Loucy (cell line): ENCODE measurements around the gene TLR5.

Experiments used
- H2AFZ ChIP-seq: fragments of 200-600 bp; sonication (generic); 2 replicates; pipeline ENCODE4 v1.6.0; 2016; ENCODE audit warnings: antibody characterized with exemption, mild to moderate bottlenecking, low read length, moderate library complexity
- H3F3A ChIP-seq: fragments of 200-600 bp; 2 replicates; pipeline ENCODE4 v1.6.0; 2016; ENCODE audit warnings: antibody characterized with exemption, low read depth, mild to moderate bottlenecking
- H3K27me3 ChIP-seq: fragments of 200-600 bp; sonication (generic); 2 replicates; pipeline ENCODE4 v1.6.1; 2014; ENCODE audit warnings: low read length, mild to moderate bottlenecking; ENCODE audit not compliant: insufficient read depth, poor library complexity, severe bottlenecking
- H3K36me3 ChIP-seq: fragments of 200-600 bp; sonication (generic); 2 replicates; pipeline ENCODE4 v1.6.1; 2016; ENCODE audit warnings: low read length; ENCODE audit not compliant: insufficient read depth
- H3K4me1 ChIP-seq: fragments of 200-600 bp; sonication (generic); 2 replicates; pipeline ENCODE4 v1.5.1; 2014; ENCODE audit warnings: low read length, mild to moderate bottlenecking; ENCODE audit not compliant: insufficient read depth, poor library complexity, severe bottlenecking
- H3K4me2 ChIP-seq: fragments of 200-600 bp; sonication (generic); 2 replicates; pipeline ENCODE4 v1.6.0; 2014; ENCODE audit warnings: antibody characterized with exemption, low read length, low read depth, mild to moderate bottlenecking; ENCODE audit not compliant: poor library complexity, severe bottlenecking
- H3K4me3 ChIP-seq: fragments of 200-600 bp; sonication (generic); 2 replicates; pipeline ENCODE4 v1.5.1; 2014; ENCODE audit warnings: low read length, mild to moderate bottlenecking, mixed read lengths; ENCODE audit not compliant: poor library complexity, severe bottlenecking
- H3K79me2 ChIP-seq: fragments of 200-600 bp; sonication (generic); 2 replicates; pipeline ENCODE4 v1.6.1; 2014; ENCODE audit warnings: low read length; ENCODE audit not compliant: insufficient read depth
- H3K9ac ChIP-seq: fragments of 200-600 bp; sonication (generic); 2 replicates; pipeline ENCODE4 v1.6.0; 2014; ENCODE audit warnings: mild to moderate bottlenecking, low read depth, low read length, moderate library complexity; ENCODE audit not compliant: poor library complexity, severe bottlenecking
- H3K9me2 ChIP-seq: fragments of 200-600 bp; sonication (generic); replicated peaks from 2 replicates; pipeline ENCODE4 v1.6.1; 2016; ENCODE audit warnings: low read depth, low read length, mixed read lengths
- H3K9me3 ChIP-seq: fragments of 200-600 bp; sonication (generic); 2 replicates; pipeline ENCODE4 v1.6.1; 2014; ENCODE audit warnings: mild to moderate bottlenecking, antibody characterized with exemption, low read length, low read depth; ENCODE audit not compliant: insufficient read depth
- H4K20me1 ChIP-seq: fragments of 200-600 bp; sonication (generic); 2 replicates; pipeline ENCODE4 v1.6.0; 2014; ENCODE audit warnings: antibody characterized with exemption, low read length, mild to moderate bottlenecking; ENCODE audit not compliant: insufficient read depth, poor library complexity, severe bottlenecking
- EZH2phosphoT487 ChIP-seq: fragments of 200-600 bp; IDR thresholded peaks from 2 replicates; pipeline ENCODE4 v1.6.1; 2018; ENCODE audit warnings: antibody characterized with exemption, mild to moderate bottlenecking, moderate library complexity, borderline replicate concordance
- TF ChIP-seq, protein P1 (sequence below): fragments of 200-600 bp; sonication (generic); conservative IDR thresholded peaks from 2 replicates; pipeline ENCODE4 v1.5.1; 2014; ENCODE audit warnings: mild to moderate bottlenecking, antibody characterized with exemption, low read length

The TLR5 gene

DNA sequence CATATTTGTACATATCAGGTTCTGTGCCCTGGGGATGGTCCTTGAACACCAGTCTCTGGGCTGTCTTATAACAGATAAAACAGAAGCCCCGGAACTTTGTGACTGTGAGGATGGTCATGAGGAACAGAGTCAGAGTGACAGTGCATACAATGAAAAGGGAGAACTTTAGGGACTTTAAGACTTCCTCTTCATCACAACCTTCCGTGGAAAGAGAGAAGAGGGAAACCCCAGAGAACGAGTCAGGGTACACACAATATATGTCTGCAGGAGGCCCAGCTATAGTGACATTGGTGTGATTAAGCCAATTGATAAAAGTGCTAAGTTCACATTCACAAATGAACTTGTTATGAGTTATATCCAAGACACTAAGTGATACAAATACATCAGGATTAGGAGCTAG lies 32.1 kb downstream of the TLR5 start:
- Histone ChIP-seq H3K27me3 (no peaks in the 10 kb centered on the region), H2AFZ (no peak overlapping the region), H3K4me2 (no peak overlapping the region), H3K9me2 (no peaks in the 10 kb centered on the region), H3K9me3 (no peaks in the 10 kb centered on the region), H4K20me1 (no peaks in the 10 kb centered on the region), H3K79me2 (no peaks in the 10 kb centered on the region), H3F3A (no peaks in the 10 kb centered on the region), H3K9ac (no peak overlapping the region), H3K36me3 (no peaks in the 10 kb centered on the region), H3K4me3 (no peak overlapping the region), H3K4me1 (no peaks in the 10 kb centered on the region)
- no peak for TF ChIP-seq EZH2phosphoT487
- TF ChIP-seq, protein P1, sequence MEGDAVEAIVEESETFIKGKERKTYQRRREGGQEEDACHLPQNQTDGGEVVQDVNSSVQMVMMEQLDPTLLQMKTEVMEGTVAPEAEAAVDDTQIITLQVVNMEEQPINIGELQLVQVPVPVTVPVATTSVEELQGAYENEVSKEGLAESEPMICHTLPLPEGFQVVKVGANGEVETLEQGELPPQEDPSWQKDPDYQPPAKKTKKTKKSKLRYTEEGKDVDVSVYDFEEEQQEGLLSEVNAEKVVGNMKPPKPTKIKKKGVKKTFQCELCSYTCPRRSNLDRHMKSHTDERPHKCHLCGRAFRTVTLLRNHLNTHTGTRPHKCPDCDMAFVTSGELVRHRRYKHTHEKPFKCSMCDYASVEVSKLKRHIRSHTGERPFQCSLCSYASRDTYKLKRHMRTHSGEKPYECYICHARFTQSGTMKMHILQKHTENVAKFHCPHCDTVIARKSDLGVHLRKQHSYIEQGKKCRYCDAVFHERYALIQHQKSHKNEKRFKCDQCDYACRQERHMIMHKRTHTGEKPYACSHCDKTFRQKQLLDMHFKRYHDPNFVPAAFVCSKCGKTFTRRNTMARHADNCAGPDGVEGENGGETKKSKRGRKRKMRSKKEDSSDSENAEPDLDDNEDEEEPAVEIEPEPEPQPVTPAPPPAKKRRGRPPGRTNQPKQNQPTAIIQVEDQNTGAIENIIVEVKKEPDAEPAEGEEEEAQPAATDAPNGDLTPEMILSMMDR: no peak

DNA sequence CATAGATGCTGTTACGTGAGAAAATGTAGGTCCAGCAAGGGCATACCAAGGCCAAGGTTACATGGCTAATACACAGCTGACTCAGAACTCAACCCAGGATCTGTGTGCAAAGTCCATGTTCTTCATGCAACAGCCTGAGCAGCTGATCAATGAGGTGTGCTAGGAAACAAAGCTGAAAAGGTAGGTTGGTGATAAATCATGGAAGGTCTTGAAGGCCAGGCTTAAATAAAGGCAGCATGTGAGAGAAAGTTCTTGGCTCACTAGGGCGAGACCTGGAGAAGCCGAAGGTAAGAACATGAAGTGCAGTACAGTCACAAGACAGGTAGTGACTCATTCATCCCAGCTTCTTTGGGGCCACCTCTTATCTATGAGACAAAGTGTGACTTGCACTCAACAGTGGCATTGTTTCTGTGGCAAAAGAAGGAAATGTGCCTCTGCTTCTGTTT lies 33.4 kb downstream of the TLR5 start:
- TF ChIP-seq EZH2phosphoT487: no peak
- TF ChIP-seq, protein P1: no peak
- H2AFZ ChIP-seq: no peak overlapping the region
- H3K4me3 ChIP-seq: no peak overlapping the region
- H4K20me1 ChIP-seq: no peaks in the 10 kb centered on the region
- H3K27me3 ChIP-seq: no peaks in the 10 kb centered on the region
- H3K4me1 ChIP-seq: no peaks in the 10 kb centered on the region
- no peaks in the 10 kb centered on the region for H3F3A ChIP-seq
- H3K4me2 ChIP-seq: no peak overlapping the region
- H3K9ac ChIP-seq: no peak overlapping the region
- no peaks in the 10 kb centered on the region for H3K9me3 ChIP-seq
- no peaks in the 10 kb centered on the region for H3K9me2 ChIP-seq
- no peaks in the 10 kb centered on the region for H3K36me3 ChIP-seq
- no peaks in the 10 kb centered on the region for H3K79me2 ChIP-seq

DNA sequence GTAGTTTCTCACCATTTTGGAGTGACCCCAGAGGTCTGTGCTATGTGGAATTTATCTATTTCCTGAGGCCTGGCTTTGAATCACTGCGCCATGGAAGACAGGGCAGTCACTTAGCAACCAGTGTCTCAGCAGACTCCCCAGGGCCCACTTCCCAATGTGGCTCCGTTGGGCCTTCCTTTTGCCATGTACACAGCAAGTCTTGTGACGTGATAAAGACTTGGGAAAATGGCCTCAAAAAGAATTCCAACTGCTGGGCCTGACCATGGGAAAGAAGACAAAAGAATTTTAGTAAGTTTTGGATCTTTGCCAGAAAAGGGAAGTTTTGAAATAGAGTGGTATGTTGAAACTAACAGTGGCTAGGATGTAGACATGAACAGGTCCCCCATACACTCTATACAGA lies 36.2 kb downstream of the TLR5 start:
- Histone ChIP-seq H3K79me2 (no peaks in the 10 kb centered on the region), H3K9me3 (no peaks in the 10 kb centered on the region), H2AFZ (no peak overlapping the region), H4K20me1 (no peaks in the 10 kb centered on the region), H3K9me2 (no peaks in the 10 kb centered on the region), H3F3A (no peaks in the 10 kb centered on the region), H3K36me3 (no peaks in the 10 kb centered on the region), H3K4me2 (no peak overlapping the region), H3K4me1 (no peaks in the 10 kb centered on the region), H3K4me3 (no peak overlapping the region), H3K27me3 (no peaks in the 10 kb centered on the region), H3K9ac (no peak overlapping the region)
- TF ChIP-seq, protein P1: no peak
- no peak for TF ChIP-seq EZH2phosphoT487
